Lung (tissue), 12 donors: Measurements from ENCODE around the gene MRPL12. TPM values are rescaled to one million over a fixed set of nuclear protein-coding genes. Genes with fewer than 3 reads are reported as not detected.

Source experiments
- ATAC-seq: fragments of 200-7000 bp; cut with Tn5 transposase; one replicate; pipeline ENCODE4 v1.9.1; 2020; ENCODE audit warnings: moderate number of reproducible peaks; ENCODE audit not compliant: insufficient read depth, low FRiP score
- DNase-seq, 3 donors: peaks; one replicate each; pipeline ENCODE4 v3.0.0-alpha.2; 2013 to 2017
- H3K27ac ChIP-seq, 2 donors: one replicate each; pipeline ENCODE4 v1.5.1; 2013; ENCODE audit warnings: mild to moderate bottlenecking in 2 of 2, moderate library complexity in 2 of 2, control low read depth in 1 of 2, inconsistent platforms in 1 of 2, low read depth in 1 of 2, low read length in 1 of 2
- H3K27me3 ChIP-seq, 3 donors: one replicate each; pipeline ENCODE4 v1.5.1; 2013; ENCODE audit warnings: low read length in 2 of 3; ENCODE audit not compliant: control insufficient read depth in 3 of 3, insufficient read depth in 3 of 3
- H3K36me3 ChIP-seq, 4 donors: one replicate each; pipeline ENCODE4 v1.5.1; 2013; ENCODE audit warnings: low read length in 4 of 4, mild to moderate bottlenecking in 1 of 4, moderate library complexity in 1 of 4; ENCODE audit not compliant: control insufficient read depth in 4 of 4, insufficient read depth in 4 of 4
- H3K4me1 ChIP-seq, 5 donors: one replicate each; pipeline ENCODE4 v1.5.1; 2013; ENCODE audit warnings: low read length in 5 of 5, mild to moderate bottlenecking in 2 of 5, moderate library complexity in 1 of 5; ENCODE audit not compliant: control insufficient read depth in 5 of 5, insufficient read depth in 5 of 5
- H3K4me3 ChIP-seq: one replicate; pipeline ENCODE4 v1.5.1; 2013; ENCODE audit warnings: mild to moderate bottlenecking, control low read depth, moderate library complexity
- H3K9ac ChIP-seq, 2 donors: one replicate each; pipeline ENCODE4 v1.5.1; 2013; ENCODE audit warnings: low read length in 2 of 2, control low read depth in 1 of 2; ENCODE audit not compliant: insufficient read depth in 1 of 2
- H3K9me3 ChIP-seq, 4 donors: one replicate each; pipeline ENCODE4 v1.5.1; 2013; ENCODE audit warnings: low read length in 3 of 4, mild to moderate bottlenecking in 1 of 4, moderate library complexity in 1 of 4; ENCODE audit not compliant: control insufficient read depth in 4 of 4, insufficient read depth in 3 of 4
- CTCF ChIP-seq: IDR thresholded peaks from 2 replicates; pipeline ENCODE4 v1.5.1; 2012; ENCODE audit warnings: mild to moderate bottlenecking; ENCODE audit errors: control extremely low read depth, extremely low read depth
- WGBS, 2 donors: extraction: QIAGEN DNeasy Blood & Tissue Kit; methylation state at CpG; one replicate each; pipeline ENCODE4 v1.1.7; 2013; 5-methylcytosine and 5-hydroxymethylcytosine counted together
- polyA plus RNA-seq, 2 donors: library from polyadenylated mRNA; stranded (reverse); fragments of 200-250 nt; gene quantifications; one replicate each; pipeline ENCODE4 v1.2.1, GENCODE V29; 2013
- total RNA-seq, 2 donors: library from RNA; depleted of rRNA in 1 of 2; stranded (reverse); fragments of >200 nt in 1 of 2; gene quantifications; one replicate each; pipeline ENCODE4 v1.2.1, GENCODE V29; 2014 to 2021
- donor health status: control.
- donor health status: control.
- donor health status: Bipolar disorder and iron deficiency.
- donor health status: healthy.
- donor health status: DM: yes; HTN: yes; CAD: no.

The MRPL12 gene
- total and polyA plus RNA-seq, 4 donors = 6.1 to 154 (median 104) TPM

- Histone ChIP-seq H3K4me1 (peaks cover 0 to 24% (median 5%) of the 10 kb centered on the region in 5 donors), H3K27me3 (no peaks in the 10 kb centered on the region), H3K36me3 (peaks cover 5 to 48% (median 13%) of the 10 kb centered on the region in 4 donors), H3K27ac (no peak overlapping the region), H3K9me3 (no peaks in the 10 kb centered on the region), H3K4me3 (peak overlapping the region; percentile 88), H3K9ac (no peak overlapping the region)
- no peak for ATAC-seq
- WGBS, 2 donors = 73 to 89% methylated on average over 12 of the region's 12 CpGs
- DNase-seq = no peak
- TF ChIP-seq CTCF = no peak
These were observed 18.1 kb upstream of the MRPL12 start for GRCh38 chr17:81685108-81685507.

- Histone ChIP-seq H3K9ac (no peak overlapping the region), H3K36me3 (peaks cover 5 to 55% (median 13%) of the 10 kb centered on the region in 4 donors), H3K9me3 (no peaks in the 10 kb centered on the region), H3K4me3 (no peak overlapping the region), H3K27me3 (no peaks in the 10 kb centered on the region), H3K4me1 (peaks cover 0 to 23% (median 5%) of the 10 kb centered on the region in 5 donors), H3K27ac (no peak overlapping the region)
- no peak for DNase-seq
- no peak for ATAC-seq
- no peak for TF ChIP-seq CTCF
- 91 to 95% methylated on average over 20 of the region's 20 CpGs for WGBS, 2 donors
These were observed 16.6 kb upstream of the MRPL12 start for GRCh38 chr17:81686614-81687013.

GRCh38 chr17:81687770-81688541 lies 15.2 kb upstream of the MRPL12 start:
- DNase-seq (no peak), ATAC-seq (no peak)
- Histone ChIP-seq H3K9ac (no peak overlapping the region), H3K4me3 (no peak overlapping the region), H3K4me1 (peaks cover 0 to 14% (median 5%) of the 10 kb centered on the region in 5 donors), H3K9me3 (no peaks in the 10 kb centered on the region), H3K36me3 (peaks cover 8 to 65% (median 17%) of the 10 kb centered on the region in 4 donors), H3K27ac (no peak overlapping the region), H3K27me3 (no peaks in the 10 kb centered on the region)
- TF ChIP-seq CTCF = no peak
- 94% methylated on average over 40 to 41 of the region's 41 CpGs for WGBS, 2 donors

GRCh38 chr17:81688616-81689015 lies 14.6 kb upstream of the MRPL12 start:
- Histone ChIP-seq H3K9me3 (no peaks in the 10 kb centered on the region), H3K27ac (no peak overlapping the region), H3K4me1 (peaks cover 0 to 13% (median 5%) of the 10 kb centered on the region in 5 donors), H3K27me3 (no peaks in the 10 kb centered on the region), H3K4me3 (no peak overlapping the region), H3K36me3 (peaks cover 8 to 72% (median 18%) of the 10 kb centered on the region in 4 donors), H3K9ac (no peak overlapping the region)
- DNase-seq (no peak), ATAC-seq (no peak)
- TF ChIP-seq CTCF = no peak
- 91 to 92% methylated on average over 14 of the region's 14 CpGs for WGBS, 2 donors
